ENCODE measurements around the gene TTC3. TPM values are rescaled to one million over a fixed set of nuclear protein-coding genes. Genes with fewer than 3 reads are reported as not detected.

The TTC3 gene, protein sequence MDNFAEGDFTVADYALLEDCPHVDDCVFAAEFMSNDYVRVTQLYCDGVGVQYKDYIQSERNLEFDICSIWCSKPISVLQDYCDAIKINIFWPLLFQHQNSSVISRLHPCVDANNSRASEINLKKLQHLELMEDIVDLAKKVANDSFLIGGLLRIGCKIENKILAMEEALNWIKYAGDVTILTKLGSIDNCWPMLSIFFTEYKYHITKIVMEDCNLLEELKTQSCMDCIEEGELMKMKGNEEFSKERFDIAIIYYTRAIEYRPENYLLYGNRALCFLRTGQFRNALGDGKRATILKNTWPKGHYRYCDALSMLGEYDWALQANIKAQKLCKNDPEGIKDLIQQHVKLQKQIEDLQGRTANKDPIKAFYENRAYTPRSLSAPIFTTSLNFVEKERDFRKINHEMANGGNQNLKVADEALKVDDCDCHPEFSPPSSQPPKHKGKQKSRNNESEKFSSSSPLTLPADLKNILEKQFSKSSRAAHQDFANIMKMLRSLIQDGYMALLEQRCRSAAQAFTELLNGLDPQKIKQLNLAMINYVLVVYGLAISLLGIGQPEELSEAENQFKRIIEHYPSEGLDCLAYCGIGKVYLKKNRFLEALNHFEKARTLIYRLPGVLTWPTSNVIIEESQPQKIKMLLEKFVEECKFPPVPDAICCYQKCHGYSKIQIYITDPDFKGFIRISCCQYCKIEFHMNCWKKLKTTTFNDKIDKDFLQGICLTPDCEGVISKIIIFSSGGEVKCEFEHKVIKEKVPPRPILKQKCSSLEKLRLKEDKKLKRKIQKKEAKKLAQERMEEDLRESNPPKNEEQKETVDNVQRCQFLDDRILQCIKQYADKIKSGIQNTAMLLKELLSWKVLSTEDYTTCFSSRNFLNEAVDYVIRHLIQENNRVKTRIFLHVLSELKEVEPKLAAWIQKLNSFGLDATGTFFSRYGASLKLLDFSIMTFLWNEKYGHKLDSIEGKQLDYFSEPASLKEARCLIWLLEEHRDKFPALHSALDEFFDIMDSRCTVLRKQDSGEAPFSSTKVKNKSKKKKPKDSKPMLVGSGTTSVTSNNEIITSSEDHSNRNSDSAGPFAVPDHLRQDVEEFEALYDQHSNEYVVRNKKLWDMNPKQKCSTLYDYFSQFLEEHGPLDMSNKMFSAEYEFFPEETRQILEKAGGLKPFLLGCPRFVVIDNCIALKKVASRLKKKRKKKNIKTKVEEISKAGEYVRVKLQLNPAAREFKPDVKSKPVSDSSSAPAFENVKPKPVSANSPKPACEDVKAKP (N-terminal part only)
- total RNA-seq, result 255 and 281 TPM in 2 replicates
- long read RNA-seq, transcript TTC3-210 (26 exons, 2,451 nt), result major isoform, 9 of 237 reads
- long read RNA-seq, partial matches to known transcripts, result 153 of 237 reads
- long read RNA-seq, other reads (novel, unspliced or antisense), result 72 of 237 reads

- peaks cover 31% of the 10 kb centered on the region for H3K4me1 Mint-ChIP-seq (ENCODE audit: low read depth)
- peaks cover 6% of the 10 kb centered on the region for H3K36me3 Mint-ChIP-seq (ENCODE audit: insufficient read depth)
- peak; percentile 99 for DNase-seq (ENCODE audit: low spot score, unreplicated experiment)
- peaks cover 2% of the 10 kb centered on the region for H3K9me3 Mint-ChIP-seq (ENCODE audit: low read depth)
- TF ChIP-seq, protein P1, sequence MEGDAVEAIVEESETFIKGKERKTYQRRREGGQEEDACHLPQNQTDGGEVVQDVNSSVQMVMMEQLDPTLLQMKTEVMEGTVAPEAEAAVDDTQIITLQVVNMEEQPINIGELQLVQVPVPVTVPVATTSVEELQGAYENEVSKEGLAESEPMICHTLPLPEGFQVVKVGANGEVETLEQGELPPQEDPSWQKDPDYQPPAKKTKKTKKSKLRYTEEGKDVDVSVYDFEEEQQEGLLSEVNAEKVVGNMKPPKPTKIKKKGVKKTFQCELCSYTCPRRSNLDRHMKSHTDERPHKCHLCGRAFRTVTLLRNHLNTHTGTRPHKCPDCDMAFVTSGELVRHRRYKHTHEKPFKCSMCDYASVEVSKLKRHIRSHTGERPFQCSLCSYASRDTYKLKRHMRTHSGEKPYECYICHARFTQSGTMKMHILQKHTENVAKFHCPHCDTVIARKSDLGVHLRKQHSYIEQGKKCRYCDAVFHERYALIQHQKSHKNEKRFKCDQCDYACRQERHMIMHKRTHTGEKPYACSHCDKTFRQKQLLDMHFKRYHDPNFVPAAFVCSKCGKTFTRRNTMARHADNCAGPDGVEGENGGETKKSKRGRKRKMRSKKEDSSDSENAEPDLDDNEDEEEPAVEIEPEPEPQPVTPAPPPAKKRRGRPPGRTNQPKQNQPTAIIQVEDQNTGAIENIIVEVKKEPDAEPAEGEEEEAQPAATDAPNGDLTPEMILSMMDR (IDR thresholded peaks at IDR 0.05; ENCODE audit: unreplicated experiment), result no peak
- H3K27ac Mint-ChIP-seq, result peak within 1 kb of the TSS; percentile 97
- peak within 1 kb of the TSS; percentile 93 for H3K4me3 Mint-ChIP-seq (ENCODE audit: low read depth)
- no peaks in the 10 kb centered on the region for H3K27me3 Mint-ChIP-seq
Measured at GRCh38 chr21:37072988-37073416, at the start of gene TTC3, which contains the start of gene PIGP. TSS of gene TTC3 (plus strand) at chr21:37073254. CDS start at chr21:37087258, 14,004 bp downstream. TSS of gene PIGP (minus strand) at chr21:37073071. CDS start at chr21:37072515, 556 bp downstream.

GRCh38 chr21:37026499-37026898, 46.6 kb upstream of the TTC3 start:
- no peaks in the 10 kb centered on the region for H3K27me3 Mint-ChIP-seq
- no peaks in the 10 kb centered on the region for H3K9me3 Mint-ChIP-seq (ENCODE audit: low read depth)
- no peak overlapping the region for H3K27ac Mint-ChIP-seq
- no peaks in the 10 kb centered on the region for H3K4me1 Mint-ChIP-seq (ENCODE audit: low read depth)
- no peak overlapping the region for H3K4me3 Mint-ChIP-seq (ENCODE audit: low read depth)
- DNase-seq (ENCODE audit: low spot score, unreplicated experiment), result no peak
- TF ChIP-seq, protein P1 (IDR thresholded peaks at IDR 0.05; ENCODE audit: unreplicated experiment), result no peak
- peaks cover 5% of the 10 kb centered on the region for H3K36me3 Mint-ChIP-seq (ENCODE audit: insufficient read depth)

DNA sequence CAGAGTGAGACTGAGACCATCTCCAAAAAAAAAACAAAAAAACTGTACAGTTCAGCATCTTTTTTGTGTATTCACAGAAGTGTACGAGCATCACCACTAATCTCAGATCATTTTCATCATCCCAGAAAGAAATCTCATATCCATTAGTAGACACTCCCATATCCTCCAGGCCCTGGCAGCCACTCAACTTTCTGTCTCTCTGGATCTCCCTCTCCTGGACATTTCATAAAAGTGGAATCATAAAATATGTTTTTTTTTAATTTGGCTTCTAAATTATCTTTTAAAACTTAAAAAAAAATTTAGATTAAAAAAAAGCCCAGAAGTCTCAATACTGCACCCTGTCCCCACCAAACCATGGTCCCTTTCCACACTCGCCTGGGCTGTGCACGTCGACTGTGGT, 44.5 kb upstream of the TTC3 start:
- H3K9me3 Mint-ChIP-seq (ENCODE audit: low read depth), result no peaks in the 10 kb centered on the region
- H3K4me3 Mint-ChIP-seq (ENCODE audit: low read depth), result no peak overlapping the region
- H3K4me1 Mint-ChIP-seq (ENCODE audit: low read depth), result no peaks in the 10 kb centered on the region
- TF ChIP-seq, protein P1 (IDR thresholded peaks at IDR 0.05; ENCODE audit: unreplicated experiment), result no peak
- DNase-seq (ENCODE audit: low spot score, unreplicated experiment), result no peak
- H3K27me3 Mint-ChIP-seq, result no peaks in the 10 kb centered on the region
- no peak overlapping the region for H3K27ac Mint-ChIP-seq
- peaks cover 2% of the 10 kb centered on the region for H3K36me3 Mint-ChIP-seq (ENCODE audit: insufficient read depth)

DNA sequence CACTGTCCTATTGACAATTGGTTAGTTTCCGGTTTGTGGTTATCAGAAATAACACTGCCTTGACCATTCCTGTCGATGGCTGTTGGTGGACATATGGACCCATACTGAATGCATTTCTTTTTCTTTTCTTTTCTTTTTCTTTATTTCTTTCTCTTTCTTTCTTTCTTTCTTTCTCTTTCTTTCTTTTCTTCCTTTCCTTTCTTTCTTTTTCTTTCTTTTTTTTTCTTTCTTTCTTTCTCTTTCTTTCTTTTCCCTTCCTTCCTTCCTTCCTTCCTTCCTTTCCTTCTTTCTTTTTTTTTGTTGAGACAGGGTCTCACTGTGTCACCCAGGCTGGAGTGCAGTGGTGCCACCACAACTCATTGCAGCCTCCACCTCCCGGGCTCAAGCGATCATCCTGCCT, 42.2 kb upstream of the TTC3 start:
- DNase-seq (ENCODE audit: low spot score, unreplicated experiment), result no peak
- TF ChIP-seq, protein P1 (IDR thresholded peaks at IDR 0.05; ENCODE audit: unreplicated experiment), result no peak
- no peak overlapping the region for H3K27ac Mint-ChIP-seq
- no peaks in the 10 kb centered on the region for H3K4me1 Mint-ChIP-seq (ENCODE audit: low read depth)
- H3K9me3 Mint-ChIP-seq (ENCODE audit: low read depth), result no peaks in the 10 kb centered on the region
- H3K36me3 Mint-ChIP-seq (ENCODE audit: insufficient read depth), result peaks cover 4% of the 10 kb centered on the region
- no peaks in the 10 kb centered on the region for H3K27me3 Mint-ChIP-seq
- no peak overlapping the region for H3K4me3 Mint-ChIP-seq (ENCODE audit: low read depth)

Data from progenitor cell of endocrine pancreas (in vitro differentiated cells).